UCSD-AML1 (cell line): Measurements from ENCODE around the gene HDAC4.

Experiments
- DNase-seq: peaks from one replicate; lab custom pipeline; 2025; ENCODE audit not compliant: unreplicated experiment; lab: John Stamatoyannopoulos, UW

HDAC4 gene

GRCh38 chr2:239385096-239386000 is 15.5 kb downstream of the HDAC4 start:
- DNase-seq = no peak

- no peak for DNase-seq
Measured at GRCh38 chr2:239383759-239384156, 17.1 kb downstream of the HDAC4 start.

GRCh38 chr2:239383036-239383758 is 17.6 kb downstream of the HDAC4 start:
- no peak for DNase-seq

GRCh38 chr2:239382384-239382880 is 18.4 kb downstream of the HDAC4 start:
- no peak for DNase-seq

GRCh38 chr2:239381709-239382134 is 19.1 kb downstream of the HDAC4 start:
- no peak for DNase-seq

GRCh38 chr2:239380831-239381708 is 19.8 kb downstream of the HDAC4 start:
- DNase-seq = no peak

GRCh38 chr2:239379641-239380170 is 21.1 kb downstream of the HDAC4 start:
- no peak for DNase-seq

- no peak for DNase-seq
Measured at GRCh38 chr2:239378918-239379640, 21.7 kb downstream of the HDAC4 start.

GRCh38 chr2:239378021-239378917 is 22.6 kb downstream of the HDAC4 start:
- no peak for DNase-seq

GRCh38 chr2:239377591-239377990 is 23.2 kb downstream of the HDAC4 start:
- DNase-seq = no peak

GRCh38 chr2:239376942-239377531 is 23.8 kb downstream of the HDAC4 start:
- DNase-seq = no peak

- no peak for DNase-seq
Measured at GRCh38 chr2:239376351-239376750, 24.5 kb downstream of the HDAC4 start.

GRCh38 chr2:239375278-239376061 is 25.4 kb downstream of the HDAC4 start:
- no peak for DNase-seq

- DNase-seq = no peak
Measured at GRCh38 chr2:239374896-239375277, 25.9 kb downstream of the HDAC4 start.

GRCh38 chr2:239372835-239373234 is 28.0 kb downstream of the HDAC4 start:
- DNase-seq = no peak

GRCh38 chr2:239371726-239372686 is 28.8 kb downstream of the HDAC4 start:
- DNase-seq = no peak
